ENCODE results near the gene LIPF. TPM values are rescaled to one million over a fixed set of nuclear protein-coding genes. Genes with fewer than 3 reads are reported as not detected.

LIPF gene
- total and polyA plus RNA-seq, 2 experiments from 2014 or later, result not detected

DNA sequence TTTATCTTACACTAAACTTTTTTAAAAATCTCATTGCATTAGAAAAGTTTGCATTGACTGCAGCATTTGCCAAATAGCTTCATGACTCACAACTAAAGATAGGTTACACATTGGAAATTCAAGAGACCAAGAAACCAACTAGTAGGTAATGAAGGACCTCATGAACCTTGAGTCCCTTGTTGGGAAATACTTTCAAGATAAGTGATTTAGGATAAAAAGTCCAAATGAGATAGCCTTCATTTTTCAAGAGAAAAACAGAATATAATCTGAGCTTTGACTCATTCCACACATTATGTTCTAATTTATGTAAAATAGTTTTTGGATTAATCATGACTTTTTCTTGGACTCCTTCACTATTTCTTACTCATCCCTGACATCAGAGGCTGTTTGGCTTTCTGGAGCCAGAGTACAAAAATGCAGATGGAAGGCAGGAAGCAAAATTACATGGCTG, 13.1 kb upstream of the LIPF start:
- Histone ChIP-seq H3K9me2 (ENCODE audit: insufficient read depth) (no peaks in the 10 kb centered on the region), H4K20me1 (replicated peaks; ENCODE audit: insufficient read depth) (no peaks in the 10 kb centered on the region), H3F3A (replicated peaks; ENCODE audit: low read depth) (no peaks in the 10 kb centered on the region), H3K4me1 (ENCODE audit: insufficient read depth) (no peaks in the 10 kb centered on the region), H3K79me2 (replicated peaks; ENCODE audit: insufficient read depth) (no peaks in the 10 kb centered on the region), H3K27me3 (ENCODE audit: insufficient read depth) (no peaks in the 10 kb centered on the region), H3K36me3 (ENCODE audit: insufficient read depth) (no peaks in the 10 kb centered on the region), H3K4me2 (no peak overlapping the region), H2AFZ (no peak overlapping the region), H3K27ac (ENCODE audit: low read depth) (no peak overlapping the region), H3K4me3 (no peak overlapping the region)
- Mint-ChIP-seq H3K27me3 (ENCODE audit: insufficient read depth, low read depth, poor library complexity) (no peaks in the 10 kb centered on the region), H3K27ac (no peak overlapping the region), H3K4me3 (no peak overlapping the region), H3K9me3 (no peaks in the 10 kb centered on the region), H3K4me1 (no peaks in the 10 kb centered on the region), H3K36me3 (ENCODE audit: low read depth) (no peaks in the 10 kb centered on the region)
- ATAC-seq (no peak), DNase-seq (ENCODE audit: low spot score) (no peak)
- TF ChIP-seq ZNF331 (CRISPR knock-in tag; IDR thresholded peaks at IDR 0.05; ENCODE audit: low read depth) (no peak), POLR2AphosphoS5 (IDR thresholded peaks at IDR 0.05; ENCODE audit: low read depth) (no peak), JUNB (IDR thresholded peaks at IDR 0.05; ENCODE audit: unreplicated experiment) (no peak)

GRCh38 chr10:88652616-88653015, 11.6 kb upstream of the LIPF start:
- H3K9me2 ChIP-seq (ENCODE audit: insufficient read depth), result no peaks in the 10 kb centered on the region
- Mint-ChIP-seq H3K9me3 (no peaks in the 10 kb centered on the region), H3K27me3 (ENCODE audit: insufficient read depth, low read depth, poor library complexity) (no peaks in the 10 kb centered on the region), H3K4me1 (no peaks in the 10 kb centered on the region), H3K36me3 (ENCODE audit: low read depth) (no peaks in the 10 kb centered on the region), H3K27ac (no peak overlapping the region), H3K4me3 (no peak overlapping the region)
- no peaks in the 10 kb centered on the region for H3F3A ChIP-seq (replicated peaks; ENCODE audit: low read depth)
- no peaks in the 10 kb centered on the region for H3K27me3 ChIP-seq (ENCODE audit: insufficient read depth)
- H3K4me3 ChIP-seq, result no peak overlapping the region
- H3K27ac ChIP-seq (ENCODE audit: low read depth), result no peak overlapping the region
- H3K4me1 ChIP-seq (ENCODE audit: insufficient read depth), result no peaks in the 10 kb centered on the region
- H2AFZ ChIP-seq, result no peak overlapping the region
- no peaks in the 10 kb centered on the region for H3K36me3 ChIP-seq (ENCODE audit: insufficient read depth)
- no peak overlapping the region for H3K4me2 ChIP-seq
- no peaks in the 10 kb centered on the region for H4K20me1 ChIP-seq (replicated peaks; ENCODE audit: insufficient read depth)
- DNase-seq (ENCODE audit: low spot score) (no peak), ATAC-seq (no peak)
- H3K79me2 ChIP-seq (replicated peaks; ENCODE audit: insufficient read depth), result no peaks in the 10 kb centered on the region
- TF ChIP-seq EZH2 (IDR thresholded peaks at IDR 0.05; ENCODE audit: low read depth, unreplicated experiment) (no peak), ETS1 (IDR thresholded peaks at IDR 0.05) (no peak), EZH2phosphoT487 (IDR thresholded peaks at IDR 0.05; ENCODE audit: unreplicated experiment) (no peak), CREB1 (CRISPR knock-in tag; IDR thresholded peaks at IDR 0.05; ENCODE audit: low read depth) (no peak), NANOG (IDR thresholded peaks at IDR 0.05; ENCODE audit: borderline replicate concordance) (no peak), STAT1 (IDR thresholded peaks at IDR 0.05; ENCODE audit: unreplicated experiment) (no peak), POLR2AphosphoS5 (IDR thresholded peaks at IDR 0.05; ENCODE audit: low read depth) (no peak)
- TF ChIP-seq, protein P1, sequence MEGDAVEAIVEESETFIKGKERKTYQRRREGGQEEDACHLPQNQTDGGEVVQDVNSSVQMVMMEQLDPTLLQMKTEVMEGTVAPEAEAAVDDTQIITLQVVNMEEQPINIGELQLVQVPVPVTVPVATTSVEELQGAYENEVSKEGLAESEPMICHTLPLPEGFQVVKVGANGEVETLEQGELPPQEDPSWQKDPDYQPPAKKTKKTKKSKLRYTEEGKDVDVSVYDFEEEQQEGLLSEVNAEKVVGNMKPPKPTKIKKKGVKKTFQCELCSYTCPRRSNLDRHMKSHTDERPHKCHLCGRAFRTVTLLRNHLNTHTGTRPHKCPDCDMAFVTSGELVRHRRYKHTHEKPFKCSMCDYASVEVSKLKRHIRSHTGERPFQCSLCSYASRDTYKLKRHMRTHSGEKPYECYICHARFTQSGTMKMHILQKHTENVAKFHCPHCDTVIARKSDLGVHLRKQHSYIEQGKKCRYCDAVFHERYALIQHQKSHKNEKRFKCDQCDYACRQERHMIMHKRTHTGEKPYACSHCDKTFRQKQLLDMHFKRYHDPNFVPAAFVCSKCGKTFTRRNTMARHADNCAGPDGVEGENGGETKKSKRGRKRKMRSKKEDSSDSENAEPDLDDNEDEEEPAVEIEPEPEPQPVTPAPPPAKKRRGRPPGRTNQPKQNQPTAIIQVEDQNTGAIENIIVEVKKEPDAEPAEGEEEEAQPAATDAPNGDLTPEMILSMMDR (conservative IDR thresholded peaks at IDR 0.05; ENCODE audit: low read depth in 2 of 2), result no peak
- TF ChIP-seq, protein P2, sequence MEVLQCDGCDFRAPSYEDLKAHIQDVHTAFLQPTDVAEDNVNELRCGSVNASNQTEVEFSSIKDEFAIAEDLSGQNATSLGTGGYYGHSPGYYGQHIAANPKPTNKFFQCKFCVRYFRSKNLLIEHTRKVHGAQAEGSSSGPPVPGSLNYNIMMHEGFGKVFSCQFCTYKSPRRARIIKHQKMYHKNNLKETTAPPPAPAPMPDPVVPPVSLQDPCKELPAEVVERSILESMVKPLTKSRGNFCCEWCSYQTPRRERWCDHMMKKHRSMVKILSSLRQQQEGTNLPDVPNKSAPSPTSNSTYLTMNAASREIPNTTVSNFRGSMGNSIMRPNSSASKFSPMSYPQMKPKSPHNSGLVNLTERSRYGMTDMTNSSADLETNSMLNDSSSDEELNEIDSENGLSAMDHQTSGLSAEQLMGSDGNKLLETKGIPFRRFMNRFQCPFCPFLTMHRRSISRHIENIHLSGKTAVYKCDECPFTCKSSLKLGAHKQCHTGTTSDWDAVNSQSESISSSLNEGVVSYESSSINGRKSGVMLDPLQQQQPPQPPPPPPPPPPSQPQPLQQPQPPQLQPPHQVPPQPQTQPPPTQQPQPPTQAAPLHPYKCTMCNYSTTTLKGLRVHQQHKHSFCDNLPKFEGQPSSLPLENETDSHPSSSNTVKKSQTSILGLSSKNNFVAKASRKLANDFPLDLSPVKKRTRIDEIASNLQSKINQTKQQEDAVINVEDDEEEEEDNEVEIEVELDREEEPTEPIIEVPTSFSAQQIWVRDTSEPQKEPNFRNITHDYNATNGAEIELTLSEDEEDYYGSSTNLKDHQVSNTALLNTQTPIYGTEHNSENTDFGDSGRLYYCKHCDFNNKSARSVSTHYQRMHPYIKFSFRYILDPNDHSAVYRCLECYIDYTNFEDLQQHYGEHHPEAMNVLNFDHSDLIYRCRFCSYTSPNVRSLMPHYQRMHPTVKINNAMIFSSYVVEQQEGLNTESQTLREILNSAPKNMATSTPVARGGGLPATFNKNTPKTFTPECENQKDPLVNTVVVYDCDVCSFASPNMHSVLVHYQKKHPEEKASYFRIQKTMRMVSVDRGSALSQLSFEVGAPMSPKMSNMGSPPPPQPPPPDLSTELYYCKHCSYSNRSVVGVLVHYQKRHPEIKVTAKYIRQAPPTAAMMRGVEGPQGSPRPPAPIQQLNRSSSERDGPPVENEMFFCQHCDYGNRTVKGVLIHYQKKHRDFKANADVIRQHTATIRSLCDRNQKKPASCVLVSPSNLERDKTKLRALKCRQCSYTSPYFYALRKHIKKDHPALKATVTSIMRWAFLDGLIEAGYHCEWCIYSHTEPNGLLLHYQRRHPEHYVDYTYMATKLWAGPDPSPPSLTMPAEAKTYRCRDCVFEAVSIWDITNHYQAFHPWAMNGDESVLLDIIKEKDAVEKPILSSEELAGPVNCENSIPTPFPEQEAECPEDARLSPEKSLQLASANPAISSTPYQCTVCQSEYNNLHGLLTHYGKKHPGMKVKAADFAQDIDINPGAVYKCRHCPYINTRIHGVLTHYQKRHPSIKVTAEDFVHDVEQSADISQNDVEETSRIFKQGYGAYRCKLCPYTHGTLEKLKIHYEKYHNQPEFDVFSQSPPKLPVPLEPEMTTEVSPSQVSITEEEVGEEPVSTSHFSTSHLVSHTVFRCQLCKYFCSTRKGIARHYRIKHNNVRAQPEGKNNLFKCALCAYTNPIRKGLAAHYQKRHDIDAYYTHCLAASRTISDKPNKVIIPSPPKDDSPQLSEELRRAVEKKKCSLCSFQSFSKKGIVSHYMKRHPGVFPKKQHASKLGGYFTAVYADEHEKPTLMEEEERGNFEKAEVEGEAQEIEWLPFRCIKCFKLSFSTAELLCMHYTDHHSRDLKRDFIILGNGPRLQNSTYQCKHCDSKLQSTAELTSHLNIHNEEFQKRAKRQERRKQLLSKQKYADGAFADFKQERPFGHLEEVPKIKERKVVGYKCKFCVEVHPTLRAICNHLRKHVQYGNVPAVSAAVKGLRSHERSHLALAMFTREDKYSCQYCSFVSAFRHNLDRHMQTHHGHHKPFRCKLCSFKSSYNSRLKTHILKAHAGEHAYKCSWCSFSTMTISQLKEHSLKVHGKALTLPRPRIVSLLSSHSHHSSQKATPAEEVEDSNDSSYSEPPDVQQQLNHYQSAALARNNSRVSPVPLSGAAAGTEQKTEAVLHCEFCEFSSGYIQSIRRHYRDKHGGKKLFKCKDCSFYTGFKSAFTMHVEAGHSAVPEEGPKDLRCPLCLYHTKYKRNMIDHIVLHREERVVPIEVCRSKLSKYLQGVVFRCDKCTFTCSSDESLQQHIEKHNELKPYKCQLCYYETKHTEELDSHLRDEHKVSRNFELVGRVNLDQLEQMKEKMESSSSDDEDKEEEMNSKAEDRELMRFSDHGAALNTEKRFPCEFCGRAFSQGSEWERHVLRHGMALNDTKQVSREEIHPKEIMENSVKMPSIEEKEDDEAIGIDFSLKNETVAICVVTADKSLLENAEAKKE (CRISPR knock-in tag; IDR thresholded peaks at IDR 0.05), result no peak
